GF-D8 (cell line): ENCODE data around the gene PRKAR2A.

Source experiments
- DNase-seq: peaks from one replicate; lab custom pipeline; 2025; lab: John Stamatoyannopoulos, UW

PRKAR2A gene

DNA sequence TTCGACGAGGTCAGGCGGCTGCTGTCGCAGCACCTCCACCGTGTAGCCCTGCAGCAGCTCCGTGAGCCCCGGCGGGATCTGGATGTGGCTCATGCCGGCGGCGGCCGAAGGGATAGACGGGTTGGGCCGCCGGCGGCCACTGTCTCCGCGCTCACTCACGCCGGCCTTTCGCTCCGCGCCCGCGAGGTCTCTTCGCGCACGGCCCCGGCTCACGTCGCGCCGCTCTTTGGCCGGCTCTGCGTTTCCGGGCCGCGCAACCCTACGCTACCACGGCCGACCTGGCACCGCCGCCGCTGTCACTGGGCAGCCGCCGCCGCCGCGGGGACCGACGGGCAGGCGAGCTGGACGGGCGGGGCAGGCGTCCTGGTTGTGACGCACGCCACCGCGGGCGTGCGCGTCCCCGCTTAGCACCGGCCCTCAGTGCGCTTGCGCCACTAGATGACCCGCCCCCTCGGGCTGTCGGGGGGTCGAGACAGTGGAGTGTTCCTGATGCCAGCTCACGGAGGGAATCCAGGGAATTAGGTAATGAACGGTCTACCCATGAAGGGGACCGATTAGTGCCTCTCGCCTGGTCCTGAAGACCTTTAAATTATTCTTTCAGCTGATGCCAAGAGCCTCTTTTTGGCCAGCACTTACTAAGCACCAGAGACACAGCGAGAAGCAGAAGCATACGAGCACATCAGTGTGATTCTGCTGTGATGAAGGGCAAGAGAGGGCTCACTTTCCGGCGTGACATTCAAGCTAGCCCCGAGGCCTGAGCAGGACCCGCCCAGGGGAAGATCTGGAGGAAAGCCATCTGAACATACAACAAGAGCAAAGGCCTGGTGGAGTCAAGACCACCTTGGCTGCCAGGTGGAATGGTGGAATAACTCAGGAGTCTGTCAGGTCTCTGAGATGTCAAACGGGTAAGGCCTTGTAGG lies at the start of gene PRKAR2A:
PRKAR2A (minus strand) TSS at position 371 of the 920 bp plus-strand sequence; CDS start at position 93, 278 bp downstream.
- peak; percentile 66 for DNase-seq

DNA sequence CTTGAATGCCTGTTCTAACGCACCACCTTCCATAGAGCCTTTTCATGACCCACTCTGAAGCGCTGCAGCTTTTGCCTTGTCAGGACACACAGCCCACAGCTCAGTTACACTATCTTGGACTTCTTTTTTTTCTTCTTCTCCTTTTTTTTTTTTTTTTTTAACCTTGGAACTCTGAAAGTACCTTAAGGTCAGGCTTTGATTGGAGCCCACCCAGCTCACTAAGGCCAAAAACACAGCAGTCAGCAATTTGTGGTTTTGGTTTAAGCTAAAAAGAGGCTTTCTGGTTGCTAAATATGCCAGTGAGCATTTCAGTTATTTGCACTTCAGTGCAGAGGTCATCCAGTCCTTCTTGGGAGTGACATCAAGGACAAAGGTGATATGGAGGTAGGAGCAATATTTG lies 49.3 kb upstream of the PRKAR2A start:
- no peak for DNase-seq

DNA sequence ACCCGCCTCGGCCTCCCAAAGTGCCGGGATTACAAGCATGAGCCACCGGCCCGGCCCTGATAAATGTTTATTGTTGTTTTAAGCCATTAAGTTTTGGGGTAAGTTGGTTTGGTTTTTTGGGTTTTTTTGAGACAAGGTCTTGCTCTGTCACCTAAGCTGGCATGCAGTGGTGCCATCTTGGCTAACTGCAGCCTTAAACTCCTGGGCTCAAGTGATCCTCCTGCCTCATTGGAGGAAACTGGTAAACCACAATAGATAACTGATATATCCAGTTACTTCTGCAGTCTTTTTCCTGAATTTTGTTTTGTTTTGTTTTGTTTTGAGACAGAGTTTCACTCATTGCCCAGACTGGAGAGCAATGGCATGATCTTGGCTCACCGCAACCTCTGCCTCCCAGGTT lies 46.8 kb upstream of the PRKAR2A start:
- no peak for DNase-seq

DNA sequence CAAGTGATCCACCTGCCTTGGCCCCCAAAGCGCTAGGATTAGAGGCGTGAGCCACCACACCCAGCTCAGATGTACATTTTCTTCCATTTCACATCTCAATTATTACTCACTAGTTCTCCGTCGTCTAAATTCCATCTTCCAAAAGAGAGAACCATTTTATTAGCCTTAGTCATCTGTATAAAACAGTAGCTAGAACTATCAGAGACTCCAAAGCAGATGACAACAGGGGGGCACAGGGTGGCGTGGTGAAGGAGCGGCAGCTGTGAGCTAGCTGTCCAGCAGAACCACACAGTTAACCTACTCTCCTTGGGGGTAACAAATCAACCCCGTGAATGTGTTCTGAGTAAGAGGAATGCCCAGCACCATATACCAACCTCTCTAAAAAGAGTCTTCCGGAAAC lies 43.9 kb upstream of the PRKAR2A start:
- DNase-seq = no peak

DNA sequence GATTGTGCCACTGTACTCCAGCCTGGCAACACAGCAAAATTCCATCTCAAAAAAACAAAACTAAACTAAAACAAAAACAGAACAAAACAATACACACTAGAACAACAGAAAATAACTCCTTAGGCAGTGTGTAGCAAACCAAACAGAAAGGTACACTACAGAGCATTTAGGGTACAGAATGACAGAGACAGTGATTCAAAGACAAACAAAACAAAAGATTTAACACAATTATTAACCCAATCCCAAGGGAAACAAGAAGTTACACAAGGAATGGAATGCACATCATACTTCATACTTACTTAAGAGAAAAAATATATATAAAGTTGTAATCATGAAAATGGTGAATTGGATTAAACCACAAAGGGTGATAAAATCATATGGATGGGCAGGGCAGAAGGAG lies 38.1 kb upstream of the PRKAR2A start:
- no peak for DNase-seq

DNA sequence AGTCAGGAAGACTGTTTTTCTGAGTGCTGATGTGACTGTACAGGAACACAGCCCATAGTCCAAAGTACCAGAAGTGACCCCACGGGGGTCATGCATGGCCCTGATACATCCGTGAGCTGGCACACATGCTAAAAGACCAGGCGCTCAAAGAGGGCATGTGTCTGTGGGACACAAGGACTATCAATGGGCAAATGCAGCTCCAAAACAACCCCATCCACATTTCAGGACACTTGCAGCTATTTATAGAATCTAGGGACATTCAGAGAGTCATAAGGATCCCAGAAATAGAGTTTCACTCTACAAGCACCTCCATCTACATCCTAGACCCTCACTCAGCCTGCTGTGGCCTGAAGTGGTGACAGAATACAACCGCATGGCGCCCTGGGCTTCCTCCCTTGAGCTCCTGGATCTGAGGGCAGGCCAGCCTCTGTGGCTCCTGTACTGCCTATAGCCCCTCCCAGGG lies 34.0 kb upstream of the PRKAR2A start:
- no peak for DNase-seq

DNA sequence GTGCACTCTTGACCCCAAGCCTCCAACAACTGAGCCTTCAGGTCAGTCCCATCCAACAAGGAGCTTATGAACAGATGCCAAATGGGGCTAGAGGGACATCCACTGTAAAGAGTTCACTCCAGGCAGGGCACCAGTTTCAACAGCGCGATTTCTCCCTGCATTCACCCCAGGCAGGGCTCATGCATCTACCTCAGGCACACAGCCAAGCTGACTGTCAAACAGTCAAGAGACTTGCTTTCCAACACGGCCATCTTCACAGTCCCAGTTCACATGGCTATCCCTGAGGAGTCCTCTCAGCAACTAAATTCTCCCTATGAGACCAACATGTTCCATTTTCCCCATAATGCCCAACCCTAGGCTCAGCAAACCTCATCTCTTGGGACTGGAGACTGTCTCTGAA lies 33.3 kb upstream of the PRKAR2A start:
- DNase-seq = no peak

DNA sequence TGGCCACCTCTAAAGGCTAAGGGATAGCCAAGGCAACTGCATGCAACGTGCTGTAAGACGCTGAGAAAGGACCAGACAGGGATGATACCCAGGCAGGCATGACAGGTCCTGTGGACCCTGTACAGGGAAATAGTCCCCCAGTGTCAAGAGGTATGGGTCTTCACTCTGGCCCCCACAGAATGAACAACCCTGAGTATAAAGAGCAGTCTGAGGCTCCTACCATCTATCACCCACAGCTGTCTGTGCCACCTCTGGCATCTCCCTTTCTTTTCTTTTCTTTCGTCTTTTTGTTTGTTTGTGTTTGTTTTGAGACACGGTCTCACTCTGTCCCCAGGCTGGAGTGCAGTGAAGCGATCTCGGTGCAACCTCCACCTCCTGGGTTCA lies 32.3 kb upstream of the PRKAR2A start:
- DNase-seq = no peak

DNA sequence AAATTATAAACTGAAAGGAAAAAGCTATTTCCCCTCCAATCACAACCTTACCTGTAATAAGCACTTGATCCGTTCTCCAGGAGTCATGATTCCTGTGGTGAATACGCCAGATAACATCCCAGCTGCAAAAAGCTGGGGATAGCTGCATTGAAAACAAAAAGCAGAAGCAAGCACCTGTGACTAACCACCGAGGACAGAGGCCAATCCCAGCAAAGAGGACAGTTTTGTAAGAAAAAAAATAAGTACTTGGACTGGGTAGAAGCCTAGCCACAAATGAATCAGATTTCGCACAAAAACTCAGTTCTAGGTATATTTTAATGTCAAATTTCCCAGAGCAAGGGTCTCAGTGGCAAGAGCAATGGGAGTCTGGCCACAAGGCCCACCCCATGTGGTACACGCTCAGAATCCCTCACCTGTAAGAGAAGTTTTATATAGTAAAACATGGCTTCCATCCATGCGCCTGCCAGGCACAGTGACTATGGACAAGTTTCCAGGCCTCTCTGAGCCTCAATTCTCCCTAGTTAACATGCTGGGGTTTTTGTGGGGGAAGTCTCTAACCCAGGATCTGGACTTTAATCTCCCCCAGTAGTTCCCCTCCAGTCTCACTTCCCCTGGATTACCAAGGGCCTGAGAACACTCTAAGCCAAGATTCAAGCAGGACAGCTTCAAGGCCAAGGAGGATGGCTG lies 31.8 kb upstream of the PRKAR2A start:
- no peak for DNase-seq

DNA sequence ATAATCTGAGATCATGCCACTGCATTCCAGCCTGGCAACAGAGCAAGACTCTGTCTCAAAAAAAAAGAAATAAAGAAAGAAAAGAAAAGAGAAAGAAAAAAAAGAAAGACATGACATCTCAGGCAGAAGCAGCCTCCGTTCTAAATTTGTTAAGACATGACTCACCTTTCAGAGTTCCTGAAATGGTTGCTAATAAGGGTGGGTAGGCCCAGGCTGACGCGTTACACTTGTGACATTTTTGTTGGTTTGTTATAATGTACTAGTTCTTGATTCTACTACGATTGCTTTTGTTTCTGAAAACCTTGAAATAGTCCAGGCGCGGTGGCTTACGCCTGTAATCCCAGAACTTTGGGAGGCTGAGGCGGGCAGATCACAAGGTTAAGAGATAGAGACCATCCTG lies 30.0 kb upstream of the PRKAR2A start:
- DNase-seq = no peak

DNA sequence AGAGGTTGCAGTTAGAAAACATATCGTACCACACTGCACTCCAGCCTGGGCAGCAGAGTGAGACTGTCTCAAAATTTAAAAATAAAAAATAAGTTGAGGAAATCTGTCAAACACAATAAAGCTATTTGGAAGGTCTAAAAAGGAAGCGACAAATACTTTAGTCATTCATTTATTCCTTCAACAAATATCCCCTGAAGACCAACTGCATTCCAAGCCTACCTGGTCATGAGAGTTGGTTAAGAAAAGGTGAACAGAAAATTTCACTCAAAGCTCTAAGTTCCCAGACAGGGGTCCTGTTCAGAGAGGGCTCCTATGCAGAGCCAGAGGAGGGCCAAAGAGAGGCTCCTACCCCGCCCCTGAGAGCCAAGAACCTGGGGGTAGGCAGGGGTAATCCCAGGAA lies 15.4 kb upstream of the PRKAR2A start:
- no peak for DNase-seq

DNA sequence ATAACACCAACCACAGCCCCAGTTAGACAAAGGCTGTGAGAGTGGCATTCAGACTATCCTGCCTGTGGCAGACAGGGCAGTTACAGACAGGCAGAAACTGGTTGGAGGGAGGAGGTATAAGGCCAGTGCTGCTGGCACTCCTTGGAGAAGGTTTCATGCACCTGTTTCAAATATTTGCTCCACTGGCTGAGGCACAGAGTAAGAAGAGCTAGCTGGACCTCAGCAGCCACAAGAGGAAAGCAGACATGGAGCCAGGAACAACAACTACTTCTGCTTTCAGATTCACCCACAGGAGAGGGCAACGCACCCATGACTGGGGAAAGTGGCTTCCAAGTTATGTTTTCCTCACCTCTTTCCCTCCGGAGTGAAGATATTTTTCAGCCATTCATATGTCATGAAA lies 11.5 kb upstream of the PRKAR2A start:
- DNase-seq = no peak

DNA sequence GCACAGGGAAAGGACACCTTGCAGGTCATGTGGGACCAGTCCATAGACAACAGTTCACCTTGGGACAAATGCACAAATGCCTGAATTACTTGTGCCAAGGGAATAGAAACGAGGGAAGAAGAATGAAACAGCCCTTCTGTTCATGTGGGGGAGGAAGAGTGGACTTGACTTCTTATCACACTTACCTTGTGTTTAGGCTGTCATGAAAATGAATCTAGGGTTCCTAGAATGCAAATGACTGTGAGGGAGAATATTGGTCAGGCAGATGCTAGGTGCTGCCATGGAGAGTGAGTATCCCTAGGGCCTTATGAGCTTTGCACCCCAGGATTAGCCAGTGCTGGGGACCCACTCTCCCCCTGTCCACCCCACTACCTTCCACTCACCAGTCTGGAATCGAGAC lies 11.0 kb upstream of the PRKAR2A start:
- DNase-seq = no peak

DNA sequence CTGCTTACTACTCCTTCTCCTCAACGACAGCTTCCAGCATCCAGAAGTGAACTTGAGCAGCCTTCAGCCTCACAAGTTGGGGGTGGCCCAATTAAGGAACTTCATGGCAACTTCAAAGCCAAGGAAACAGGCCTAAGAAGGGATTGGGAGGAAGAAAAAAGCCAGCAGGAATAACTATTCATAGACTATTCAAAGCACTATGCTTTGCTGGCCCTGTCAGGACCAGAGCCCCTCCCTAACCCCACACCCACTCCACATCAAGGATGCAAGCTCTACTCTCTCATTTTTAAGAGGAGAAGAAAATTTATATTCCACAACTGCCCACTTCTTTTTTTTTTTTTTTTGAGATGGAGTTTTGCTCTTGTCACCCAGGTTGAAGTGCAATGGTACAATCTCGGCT lies 10.0 kb upstream of the PRKAR2A start:
- no peak for DNase-seq

DNA sequence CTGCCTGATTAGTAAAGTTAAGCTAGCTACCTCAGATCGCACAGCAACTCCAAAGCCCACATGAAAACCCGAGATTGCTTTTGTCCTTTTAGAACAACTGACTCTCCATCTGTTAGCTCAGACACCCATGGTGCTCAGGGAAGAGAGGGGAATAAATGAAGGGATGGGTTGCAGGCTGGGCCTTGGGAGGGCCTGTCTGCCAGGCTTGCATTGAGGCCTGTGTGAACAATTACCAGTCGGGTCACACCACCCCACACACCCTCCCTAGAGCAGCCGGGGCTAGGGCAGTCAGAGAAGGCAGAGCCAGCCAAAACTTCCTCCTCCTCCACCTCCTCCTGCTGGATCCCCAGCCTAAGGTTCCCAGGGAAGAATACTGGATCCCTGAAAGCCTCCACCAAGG lies 8.8 kb upstream of the PRKAR2A start:
- no peak for DNase-seq

DNA sequence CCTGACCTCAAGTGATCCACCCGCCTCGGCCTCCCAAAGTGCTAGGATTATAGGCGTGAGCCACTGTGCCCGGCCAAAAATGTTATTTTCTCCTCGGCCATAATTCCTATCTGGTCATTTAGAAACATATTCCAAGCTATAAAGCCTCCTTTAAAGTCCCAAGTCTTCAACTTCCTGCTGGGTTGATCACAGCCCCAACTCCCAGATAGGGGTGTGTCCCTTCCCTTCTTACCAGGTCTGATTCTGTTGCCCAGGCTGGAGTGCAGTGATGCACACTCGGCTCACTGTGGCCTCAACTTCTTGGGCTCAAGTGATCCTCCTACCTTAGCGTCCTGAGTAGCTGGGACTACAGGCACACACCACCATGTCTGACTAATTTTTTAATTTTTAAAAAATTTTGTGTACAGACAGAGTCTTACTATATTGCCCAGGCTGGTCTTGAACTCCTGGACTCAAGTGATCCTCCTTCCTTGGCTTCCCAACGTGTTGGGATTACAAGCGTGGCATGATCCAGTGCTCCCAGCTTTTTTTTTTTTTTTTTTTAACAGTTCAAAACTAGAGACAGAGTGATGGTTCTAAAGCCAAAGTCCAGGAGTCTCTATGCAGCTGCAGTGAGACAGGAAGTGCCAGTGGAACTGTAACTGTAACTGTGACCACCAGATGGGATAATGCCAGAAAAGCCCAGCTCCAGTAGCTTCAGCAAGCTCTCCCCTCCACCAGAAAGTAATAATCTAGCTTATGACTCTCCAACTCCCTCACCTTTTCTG lies 8.2 kb upstream of the PRKAR2A start:
- peak; percentile 41 for DNase-seq

DNA sequence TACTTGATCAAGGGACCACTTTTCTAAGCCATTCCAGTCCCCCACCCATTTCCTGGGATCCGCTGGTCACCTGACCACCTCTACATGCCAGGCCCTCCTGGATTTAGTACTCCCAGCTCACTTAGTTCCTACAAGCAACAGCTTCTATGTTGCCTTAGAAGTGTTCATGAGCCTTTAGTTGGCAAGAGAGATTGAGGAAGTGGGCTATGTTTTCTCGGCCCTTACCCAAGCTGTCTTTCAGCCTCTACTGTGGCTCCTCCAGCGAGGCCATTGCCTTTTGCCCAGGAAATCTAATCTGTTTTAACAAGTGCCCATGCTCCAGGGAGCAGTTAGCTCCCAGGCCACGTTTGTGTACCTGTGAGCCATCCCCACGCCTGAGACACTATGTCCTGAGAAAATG lies 4.5 kb upstream of the PRKAR2A start:
- no peak for DNase-seq

DNA sequence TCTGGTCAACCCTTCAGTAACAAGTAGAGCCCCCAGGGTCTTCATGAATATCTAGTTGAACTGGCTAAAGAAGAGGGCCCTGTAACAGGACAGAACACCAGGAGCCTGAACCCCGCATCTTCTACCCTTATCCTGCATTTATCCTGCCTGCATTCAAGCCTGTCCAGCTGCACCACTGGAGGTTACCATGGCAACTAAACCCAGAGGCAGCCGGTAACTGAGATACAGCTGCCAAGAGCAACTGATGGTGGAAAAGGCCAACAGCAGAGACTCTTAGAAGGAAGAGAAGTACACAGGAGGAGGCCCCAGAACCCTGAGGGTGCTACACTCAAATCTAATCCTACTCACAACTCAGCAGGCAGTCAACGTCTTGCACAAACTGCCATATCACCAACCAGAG lies 3.7 kb upstream of the PRKAR2A start:
- no peak for DNase-seq

DNA sequence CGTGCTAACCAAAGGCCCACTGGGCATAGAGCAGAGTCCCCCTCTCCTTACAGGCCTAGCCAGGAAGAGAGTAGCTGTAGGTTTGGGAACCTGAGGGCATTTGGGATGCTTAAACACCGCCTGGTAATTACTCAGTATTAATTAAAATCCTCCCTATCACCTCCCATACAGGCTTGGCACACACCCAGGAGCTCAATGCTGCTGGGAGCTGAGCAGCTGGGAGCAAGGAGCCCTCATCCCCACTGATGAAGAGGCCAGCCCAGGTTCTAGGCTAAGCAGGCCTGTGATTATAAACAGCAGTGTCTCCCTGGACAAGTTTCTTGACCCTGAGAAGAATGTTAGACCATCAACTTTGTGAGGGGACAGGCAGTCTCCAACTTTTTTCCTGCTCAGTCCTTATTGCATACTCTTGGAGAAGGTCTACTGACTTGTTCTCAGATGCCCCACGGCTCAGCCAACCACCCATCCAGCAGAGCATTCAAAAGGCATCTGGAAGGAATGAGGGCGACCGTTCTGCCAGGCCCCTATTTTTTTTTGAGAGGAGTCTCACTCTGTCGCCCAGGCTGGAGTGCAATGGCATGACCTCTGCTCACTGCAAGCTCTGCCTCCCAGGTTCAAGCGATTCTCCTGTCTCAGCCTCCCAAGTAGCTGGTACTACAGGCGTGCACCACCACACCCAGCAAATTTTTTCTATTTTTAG lies 1.3 kb upstream of the PRKAR2A start:
- DNase-seq = no peak

DNA sequence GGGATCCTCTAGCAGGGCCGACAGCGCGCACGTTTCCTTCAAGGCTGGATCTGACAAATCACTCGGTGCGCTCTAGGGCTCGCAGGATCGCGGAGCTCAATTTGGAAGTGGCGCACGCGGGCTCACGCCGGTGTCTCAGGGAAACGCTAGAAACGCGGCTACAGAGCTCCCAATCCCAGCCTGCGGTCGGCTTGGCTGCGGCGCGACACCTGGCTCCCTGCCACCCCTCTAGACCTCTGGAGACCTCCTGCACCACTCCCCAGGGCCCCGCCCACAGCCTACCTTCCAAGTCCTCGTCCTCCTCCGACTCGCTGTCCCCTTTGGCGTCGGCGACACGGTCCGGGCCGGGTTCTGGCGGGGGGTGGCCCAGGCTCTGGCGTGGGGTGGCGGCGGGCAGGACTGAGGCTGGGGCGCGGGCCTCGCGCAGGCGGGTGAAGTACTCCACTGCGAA lies 596 bp downstream of the PRKAR2A start:
- DNase-seq = peak; percentile 34

DNA sequence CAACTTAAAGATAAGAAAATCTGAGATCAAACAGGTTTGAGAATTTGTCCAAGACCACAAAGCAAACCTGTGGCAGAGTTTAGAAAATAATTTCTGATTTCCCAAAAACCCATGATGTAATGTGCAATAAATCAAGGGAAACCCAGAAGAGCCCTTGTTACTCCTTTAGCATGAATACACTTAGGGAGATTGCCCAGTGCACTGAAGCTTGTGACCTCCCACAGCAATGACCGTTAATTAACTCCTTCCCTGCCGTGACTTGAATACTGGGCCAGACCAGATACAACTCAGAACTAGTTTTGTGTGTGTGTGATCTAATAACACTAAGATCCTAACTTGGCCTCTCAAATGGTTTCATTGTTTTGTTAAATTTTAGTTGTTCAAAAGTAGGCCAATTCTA lies 2.5 kb downstream of the PRKAR2A start:
- DNase-seq = no peak

DNA sequence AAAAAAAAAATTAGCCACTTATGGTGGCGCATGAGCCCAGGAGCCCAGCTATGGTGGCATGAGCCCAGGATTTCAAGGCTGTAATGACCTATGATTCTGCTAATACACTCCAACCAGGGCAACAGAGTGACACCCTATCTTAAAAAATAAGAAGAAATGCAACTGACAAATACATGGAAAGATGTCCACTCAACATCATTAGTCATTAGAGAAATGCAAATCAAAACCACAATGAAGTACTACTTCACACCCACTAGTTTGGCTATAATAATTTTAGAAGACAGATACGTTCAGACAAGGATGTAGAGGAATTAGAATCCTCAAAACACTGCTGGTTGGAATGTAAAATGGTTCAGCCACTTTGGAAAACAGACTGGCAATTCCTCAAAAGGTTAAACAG lies 10.5 kb downstream of the PRKAR2A start:
- no peak for DNase-seq
